ENCODE data around the gene COLQ.
A peak's percentile ranks its signal among the peaks of the same experiment; 100 is the strongest.
"Not testable (repeated sequence)": the region's sequence is repeated elsewhere in the genome, so short reads cannot be mapped to it uniquely, and the experiment has no call there.

Gene COLQ

DNA sequence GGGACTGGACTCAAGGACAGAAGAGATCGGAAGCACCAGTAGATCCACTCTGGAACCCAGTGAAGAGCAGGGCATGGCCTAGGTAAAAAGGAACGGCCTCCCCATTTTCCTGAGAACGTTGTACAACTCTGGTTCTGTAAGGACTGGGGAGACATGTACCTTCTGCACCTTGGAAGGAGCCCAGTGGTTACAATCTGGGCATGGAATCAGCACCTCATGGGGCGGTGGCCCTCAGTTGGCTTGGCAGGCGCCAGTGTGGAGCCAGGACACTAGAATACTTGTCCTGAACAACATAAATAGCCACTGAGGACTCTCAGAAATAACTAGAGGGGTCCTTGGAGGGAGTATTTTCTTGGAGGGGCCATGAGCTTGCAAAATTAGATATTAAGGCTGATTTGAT lies 68.5 kb downstream of the COLQ start:
- no peak for DNase-seq

- DNase-seq = no peak
Observed at GRCh38 chr3:15452156-15452555, 69.3 kb downstream of the COLQ start.

- DNase-seq = no peak
Observed at GRCh38 chr3:15451216-15452113, 70.0 kb downstream of the COLQ start.

GRCh38 chr3:15450438-15451215 lies 70.9 kb downstream of the COLQ start:
- no peak for DNase-seq

GRCh38 chr3:15449489-15450224 lies 71.8 kb downstream of the COLQ start:
- DNase-seq = no peak

DNA sequence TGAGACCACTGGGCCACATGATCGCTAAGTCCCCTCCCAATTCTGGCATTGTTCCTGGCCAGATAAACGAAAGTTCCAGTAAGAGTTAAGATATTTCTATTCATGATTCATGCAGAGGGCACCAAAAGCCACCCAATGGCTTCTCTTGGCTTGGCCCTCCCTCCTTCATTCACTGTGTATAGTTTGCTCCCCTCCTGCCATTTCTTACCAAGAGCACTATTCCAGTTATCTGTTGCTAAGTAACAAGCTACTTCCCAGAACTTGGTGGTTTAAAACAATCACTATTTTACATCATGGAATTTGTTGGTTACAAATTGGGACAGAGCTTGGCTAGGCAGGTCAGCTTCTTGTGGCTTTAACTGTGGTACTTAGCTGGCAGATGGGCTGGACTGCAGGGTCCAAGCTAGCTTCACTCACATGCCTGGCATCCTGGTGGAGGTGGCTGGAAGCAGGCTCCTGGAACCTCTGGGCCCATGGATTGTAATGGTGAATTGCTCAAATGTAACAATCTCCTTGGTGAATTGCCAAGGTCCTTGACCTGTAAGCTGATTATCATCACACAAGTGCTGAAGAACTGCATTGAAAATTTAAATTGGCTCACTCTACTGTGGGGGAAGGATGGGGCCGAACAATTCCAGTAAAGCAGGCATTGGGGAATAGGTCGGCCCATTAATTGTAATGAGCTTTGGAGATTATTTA lies 77.5 kb downstream of the COLQ start:
- DNase-seq = no peak

GRCh38 chr3:15440891-15441290 lies 80.6 kb downstream of the COLQ start:
- DNase-seq = no peak

GRCh38 chr3:15439476-15439875 lies 82.0 kb downstream of the COLQ start:
- no peak for DNase-seq

- DNase-seq = no peak
Observed at GRCh38 chr3:15438983-15439382, 82.5 kb downstream of the COLQ start.

DNA sequence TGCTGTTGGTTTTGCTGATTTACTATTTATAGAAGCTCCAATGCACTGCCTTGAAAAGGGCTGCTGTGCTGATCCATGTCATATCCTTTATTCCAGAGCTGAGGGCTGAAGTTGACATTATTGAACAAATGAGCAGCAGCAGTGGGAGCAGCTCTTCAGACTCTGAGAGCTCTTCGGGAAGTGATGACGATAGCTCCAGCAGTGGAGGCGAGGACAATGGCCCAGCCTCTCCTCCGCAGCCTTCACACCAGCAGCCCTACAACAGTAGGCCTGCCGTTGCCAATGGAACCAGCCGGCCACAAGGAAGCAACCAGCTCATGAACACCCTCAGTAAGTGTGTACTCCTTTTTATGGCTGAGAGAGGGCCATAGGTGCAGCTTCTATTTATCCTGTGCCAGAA lies 85.3 kb downstream of the COLQ start:
- DNase-seq = no peak

GRCh38 chr3:15434756-15435155 lies 86.8 kb downstream of the COLQ start:
- no peak for DNase-seq

DNA sequence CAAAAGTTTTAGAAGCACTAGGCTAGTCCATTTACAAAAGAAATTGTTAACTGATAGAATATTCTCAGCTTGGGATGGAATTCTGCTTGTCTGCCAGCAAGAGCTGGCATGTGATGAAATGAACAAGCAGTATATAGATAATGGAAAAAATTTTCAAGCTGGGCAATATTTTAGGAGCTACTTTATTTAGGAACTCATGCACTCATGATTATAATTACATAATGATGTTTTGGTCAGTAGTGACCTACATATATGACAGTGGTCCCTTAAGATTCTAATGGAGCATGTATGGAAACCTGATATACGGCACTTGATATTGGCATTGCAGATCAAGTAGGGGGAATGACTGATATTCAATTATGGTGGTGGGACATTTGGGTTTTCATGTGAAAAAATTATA lies 88.0 kb downstream of the COLQ start:
- DNase-seq = no peak

DNA sequence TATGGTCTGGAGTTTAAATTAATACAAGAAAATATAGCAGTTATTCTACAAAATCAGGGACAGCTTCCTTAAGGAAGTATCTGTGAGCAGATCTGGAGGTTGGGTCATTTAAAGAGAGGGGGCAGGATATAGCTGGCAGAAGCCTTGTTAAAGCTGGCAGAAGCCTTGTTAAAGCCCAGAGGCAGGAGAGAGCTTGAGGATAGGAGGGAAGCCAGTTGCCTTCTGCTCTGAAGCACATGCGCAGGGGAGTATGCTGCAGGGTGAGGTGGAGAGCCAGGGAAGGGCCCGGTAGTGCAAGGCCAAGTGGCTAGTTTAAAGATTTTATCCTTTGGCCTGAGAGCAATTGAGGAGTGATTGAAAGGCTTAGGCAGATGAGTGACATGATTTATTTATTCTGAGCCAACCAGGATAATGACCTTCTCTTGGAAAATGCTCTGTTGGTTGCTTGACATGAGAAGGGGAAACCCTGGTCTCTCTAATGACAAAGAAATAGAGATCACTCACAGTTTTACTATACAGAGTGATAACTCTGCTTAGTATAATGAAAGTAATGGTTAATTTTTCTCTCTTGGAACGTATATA lies 90.2 kb downstream of the COLQ start:
- no peak for DNase-seq

- DNase-seq = no peak
Observed at GRCh38 chr3:15430624-15431023, 90.9 kb downstream of the COLQ start.

DNA sequence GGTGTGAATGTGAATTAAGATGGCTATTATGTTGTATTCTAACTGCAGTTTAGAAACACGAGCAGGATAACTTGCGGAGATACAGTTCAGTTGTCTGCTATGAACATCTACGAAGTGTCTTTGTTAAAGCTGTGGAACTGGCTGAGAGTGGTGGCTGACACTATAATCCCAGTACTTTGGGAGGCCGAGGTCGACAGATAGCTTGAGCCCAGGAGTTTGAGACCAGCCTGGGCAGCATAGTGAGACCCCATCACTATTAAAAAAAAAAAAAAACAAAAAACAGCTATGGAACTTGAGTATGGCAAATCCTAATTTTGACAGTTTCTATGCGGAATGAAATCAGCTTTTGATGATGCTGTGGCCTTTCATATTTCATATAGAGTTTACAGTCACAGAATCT lies 92.4 kb downstream of the COLQ start:
- DNase-seq = no peak

GRCh38 chr3:15428539-15428938 lies 93.0 kb downstream of the COLQ start:
- no peak for DNase-seq

DNA sequence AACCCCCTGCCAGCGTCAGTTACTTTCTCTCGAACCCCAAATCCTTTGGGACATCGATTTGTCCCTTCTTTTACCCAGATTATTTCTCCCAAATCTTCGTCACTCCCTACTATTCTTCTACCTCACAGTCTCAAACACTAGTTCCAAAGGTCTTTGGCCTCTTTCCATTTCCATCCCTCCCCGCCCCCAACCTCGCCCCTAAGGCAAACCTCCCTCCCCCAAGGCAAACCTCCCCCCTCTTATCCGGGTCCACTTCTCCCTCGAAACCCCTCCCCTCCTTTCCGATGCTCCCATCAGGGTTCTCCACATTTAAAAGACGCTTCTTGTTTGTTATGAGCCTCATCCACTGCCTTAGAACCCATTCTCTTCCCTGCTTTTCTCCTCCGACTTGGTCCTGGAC lies 93.5 kb downstream of the COLQ start:
- peak in 1 of 2 experiments; percentile 15 for DNase-seq

DNA sequence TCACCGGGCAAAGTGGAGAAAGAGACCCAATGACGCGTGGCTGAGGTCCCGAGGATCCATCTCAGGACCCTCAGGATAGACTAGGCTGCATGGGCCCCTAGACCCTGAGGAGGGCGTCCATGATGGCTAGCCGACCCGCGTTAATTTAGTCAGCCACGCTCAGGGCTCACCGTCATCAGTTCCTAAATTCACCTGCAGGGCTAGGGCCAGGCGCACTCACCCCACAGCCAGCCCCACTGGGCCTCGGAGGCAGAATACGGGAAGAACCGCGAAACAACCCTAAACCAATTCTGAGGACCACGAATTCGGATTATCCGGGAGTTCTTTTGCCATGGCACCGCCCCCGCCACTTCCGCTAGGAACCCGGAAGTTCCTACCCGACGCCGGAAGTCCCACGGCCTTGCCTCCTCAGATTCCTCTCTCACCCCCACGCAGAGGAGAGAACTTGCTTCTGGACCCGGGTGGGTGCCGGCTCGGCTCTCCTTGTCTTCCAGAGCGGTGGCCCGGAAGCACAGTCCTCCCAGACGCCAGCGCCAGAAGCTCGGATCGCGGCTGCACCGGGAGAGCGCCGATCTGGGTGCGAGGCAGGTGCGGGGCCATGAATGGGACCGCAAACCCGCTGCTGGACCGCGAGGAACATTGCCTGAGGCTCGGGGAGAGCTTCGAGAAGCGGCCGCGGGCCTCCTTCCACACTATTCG lies 94.2 kb downstream of the COLQ start, which contains the start of the genes EAF1 and METTL6:
EAF1 (plus strand) TSS at position 417 of the 699 bp plus-strand sequence; CDS start at position 599, 182 bp downstream.
METTL6 (minus strand) TSS at position 363 of the 699 bp plus-strand sequence. CDS start 1,033 bp downstream, outside the sequence.
- peak; percentile 66 to 89 for DNase-seq

DNA sequence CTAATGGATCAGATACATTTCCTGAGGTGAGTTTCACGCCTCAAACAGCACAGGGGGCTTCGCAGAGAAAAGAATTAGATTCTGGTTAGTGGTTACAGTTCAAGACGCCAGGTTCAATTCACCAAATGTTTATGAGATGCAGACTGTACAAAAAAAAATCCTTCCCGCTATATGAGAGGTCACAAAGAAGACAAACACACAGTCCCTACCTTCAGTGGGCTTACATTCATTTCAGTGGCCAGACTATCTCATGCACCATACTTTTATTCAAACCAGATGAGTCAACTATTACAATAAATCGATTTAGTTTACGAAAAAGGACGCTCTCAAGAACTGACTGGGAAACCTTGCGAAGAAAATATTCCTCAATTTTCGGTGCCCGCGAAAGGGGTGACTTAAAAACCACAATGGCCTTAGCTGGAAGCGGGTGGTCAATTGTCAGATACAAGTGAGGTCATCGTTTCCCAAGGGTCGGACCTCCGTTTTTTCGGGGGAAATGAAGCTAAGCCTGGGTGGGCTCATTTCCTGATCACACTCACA lies 94.9 kb downstream of the COLQ start:
- DNase-seq = no peak

DNA sequence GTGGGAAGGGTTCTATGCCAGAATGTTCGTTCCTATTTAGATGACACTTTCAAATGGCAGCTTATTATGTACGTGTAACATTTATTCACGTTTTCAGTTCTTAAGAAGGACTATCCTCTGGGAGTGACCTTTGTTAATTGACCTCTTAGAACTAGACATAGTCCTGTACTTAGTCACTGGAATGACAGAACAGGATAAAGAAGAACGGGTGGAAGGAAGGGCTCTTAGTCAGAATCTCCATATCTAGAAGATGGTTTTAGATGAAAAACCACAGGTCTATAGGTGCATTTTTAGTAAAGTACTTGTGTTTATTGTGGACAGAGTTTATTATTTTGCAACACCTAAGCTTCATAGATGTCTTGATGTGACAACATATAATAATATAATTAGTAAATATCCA lies 100.6 kb downstream of the COLQ start:
- no peak for DNase-seq

GRCh38 chr3:15410966-15411365 lies 110.5 kb downstream of the COLQ start:
- DNase-seq = not testable (repeated sequence)

All from NCI-H526 (cell line).